ENCODE data around the gene MORC4.

Gene MORC4

GRCh38 chrX:106912864-106913263, 87.1 kb downstream of the MORC4 start:
- in situ Hi-C loops (cut with HindIII; ENCODE audit: low sequenced_read_pairs): no loop called here

- in situ Hi-C loops (cut with HindIII; ENCODE audit: low sequenced_read_pairs): no loop called here
Measured at GRCh38 chrX:106906361-106906760, 93.7 kb downstream of the MORC4 start.

DNA sequence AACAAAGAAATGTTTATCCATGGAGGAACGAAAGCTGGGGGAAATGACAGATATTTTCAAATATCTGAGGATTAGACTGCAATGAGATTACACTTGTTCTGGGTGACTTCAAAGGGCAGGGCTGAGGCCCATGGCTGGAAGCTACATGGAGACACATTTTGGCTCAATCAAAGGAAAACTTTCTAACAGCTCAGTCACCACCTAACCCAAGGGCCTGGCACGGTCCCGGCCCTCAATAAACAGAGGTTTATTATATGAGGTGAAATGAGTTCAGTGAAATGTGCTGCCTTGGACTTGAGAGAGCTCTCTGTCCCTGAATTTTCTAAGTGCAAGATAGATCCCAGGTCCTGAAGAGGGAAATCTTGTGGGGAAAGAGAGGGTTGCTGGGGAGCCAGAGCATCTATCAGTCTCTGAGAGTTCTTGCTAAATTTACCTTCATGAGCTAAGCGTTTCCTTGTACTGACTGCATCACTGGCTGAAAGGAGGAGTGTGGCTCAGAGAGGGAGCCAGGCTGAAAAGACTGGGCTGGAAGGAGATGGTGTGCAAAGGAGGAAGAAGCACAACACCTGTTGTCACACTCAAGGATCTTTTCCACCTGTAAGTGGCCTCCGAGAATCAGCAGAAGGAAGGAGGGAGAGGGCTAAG, 94.8 kb downstream of the MORC4 start:
- in situ Hi-C loops (cut with HindIII; ENCODE audit: low sequenced_read_pairs): no loop called here

GRCh38 chrX:106903856-106904528, 96.0 kb downstream of the MORC4 start:
- in situ Hi-C loops (cut with HindIII; ENCODE audit: low sequenced_read_pairs): no loop called here

GRCh38 chrX:106903291-106903824, 96.7 kb downstream of the MORC4 start, which contains the start of gene RIPPLY1:
Gene RIPPLY1, minus strand, starts transcription at chrX:106903341. Its CDS starts 54 bp downstream, at chrX:106903287.
- in situ Hi-C loops (cut with HindIII; ENCODE audit: low sequenced_read_pairs): no loop called here

DNA sequence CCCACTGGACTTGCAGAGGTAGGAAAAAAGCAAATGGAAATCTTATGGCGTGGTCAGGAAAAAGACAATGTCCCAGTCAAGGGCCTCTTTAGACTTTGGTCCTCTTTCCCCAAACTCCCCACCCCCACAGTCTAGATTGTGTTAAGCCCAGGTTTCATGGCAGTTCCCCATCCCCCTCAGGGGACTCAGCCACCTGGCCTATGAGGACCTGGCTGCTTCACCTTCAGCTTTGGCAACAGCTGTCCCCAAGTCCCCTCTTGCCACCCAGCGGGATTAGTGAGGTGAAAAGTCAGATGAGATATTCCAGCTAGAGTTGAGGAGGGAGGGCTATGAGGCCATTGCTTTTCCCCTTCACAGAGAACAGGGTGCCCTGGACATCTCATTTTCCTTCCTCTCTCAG, 97.3 kb downstream of the MORC4 start:
- in situ Hi-C loops (cut with HindIII; ENCODE audit: low sequenced_read_pairs): no loop called here

- in situ Hi-C loops (cut with HindIII; ENCODE audit: low sequenced_read_pairs): no loop called here
Measured at GRCh38 chrX:106901781-106902219, 98.2 kb downstream of the MORC4 start.

DNA sequence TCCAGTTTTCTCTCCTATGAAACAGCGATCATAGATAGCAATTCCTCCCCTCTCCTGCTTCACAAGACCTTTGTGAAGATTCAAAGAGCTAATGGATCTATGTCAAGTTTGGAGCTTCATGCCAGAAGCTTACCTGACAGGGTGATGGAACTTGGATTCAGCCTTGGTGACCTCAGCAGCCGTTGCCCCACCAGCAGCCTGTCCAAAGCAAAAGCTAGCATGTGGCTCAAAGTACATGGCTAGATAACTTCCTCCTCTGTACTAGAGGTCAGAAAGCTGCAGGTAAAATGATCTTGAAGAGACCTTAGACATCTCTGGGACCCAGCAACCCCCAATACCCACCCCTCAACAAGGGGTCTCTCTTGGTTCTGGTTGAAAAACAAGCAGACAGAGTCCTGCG, 98.7 kb downstream of the MORC4 start:
- in situ Hi-C loops (cut with HindIII; ENCODE audit: low sequenced_read_pairs): no loop called here

- in situ Hi-C loops (cut with HindIII; ENCODE audit: low sequenced_read_pairs): no loop called here
Measured at GRCh38 chrX:106899841-106900240, 100.2 kb downstream of the MORC4 start.

- in situ Hi-C loops (cut with HindIII; ENCODE audit: low sequenced_read_pairs): no loop called here
Measured at GRCh38 chrX:106899276-106899675, 100.7 kb downstream of the MORC4 start.

DNA sequence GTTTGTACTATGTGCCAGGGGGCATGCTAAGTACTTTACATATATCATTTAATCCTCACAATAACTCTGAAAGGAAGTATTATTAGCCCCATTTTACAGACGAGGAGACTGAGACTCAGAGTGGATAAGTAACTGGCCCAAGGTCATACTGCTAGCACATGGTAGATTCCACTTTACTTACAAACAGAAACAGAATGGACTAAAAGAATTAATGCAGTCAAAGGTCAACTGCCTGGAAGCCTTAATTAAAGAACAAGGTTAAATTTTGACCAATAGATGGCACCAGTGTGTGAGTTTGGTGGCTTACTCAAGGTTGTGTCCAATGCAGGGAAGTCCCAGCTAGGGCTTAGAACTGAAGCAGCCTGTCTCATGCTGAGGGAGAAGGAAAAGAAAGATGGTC, 101.5 kb downstream of the MORC4 start:
- in situ Hi-C loops (cut with HindIII; ENCODE audit: low sequenced_read_pairs): no loop called here

- in situ Hi-C loops (cut with HindIII; ENCODE audit: low sequenced_read_pairs): no loop called here
Measured at GRCh38 chrX:106897259-106897658, 102.8 kb downstream of the MORC4 start.

- in situ Hi-C loops (cut with HindIII; ENCODE audit: low sequenced_read_pairs): no loop called here
Measured at GRCh38 chrX:106894978-106895452, 105.0 kb downstream of the MORC4 start.

GRCh38 chrX:106894392-106894909, 105.6 kb downstream of the MORC4 start:
- in situ Hi-C loops (cut with HindIII; ENCODE audit: low sequenced_read_pairs): no loop called here

- in situ Hi-C loops (cut with HindIII; ENCODE audit: low sequenced_read_pairs): no loop called here
Measured at GRCh38 chrX:106891762-106892460, 108.1 kb downstream of the MORC4 start.

All from endothelial cell of hepatic sinusoid (primary cell).